Measurements from ENCODE around the gene WDR53.
"Not testable (repeated sequence)": the region's sequence is repeated elsewhere in the genome, so short reads cannot be mapped to it uniquely, and the experiment has no call there.

Gene WDR53

DNA sequence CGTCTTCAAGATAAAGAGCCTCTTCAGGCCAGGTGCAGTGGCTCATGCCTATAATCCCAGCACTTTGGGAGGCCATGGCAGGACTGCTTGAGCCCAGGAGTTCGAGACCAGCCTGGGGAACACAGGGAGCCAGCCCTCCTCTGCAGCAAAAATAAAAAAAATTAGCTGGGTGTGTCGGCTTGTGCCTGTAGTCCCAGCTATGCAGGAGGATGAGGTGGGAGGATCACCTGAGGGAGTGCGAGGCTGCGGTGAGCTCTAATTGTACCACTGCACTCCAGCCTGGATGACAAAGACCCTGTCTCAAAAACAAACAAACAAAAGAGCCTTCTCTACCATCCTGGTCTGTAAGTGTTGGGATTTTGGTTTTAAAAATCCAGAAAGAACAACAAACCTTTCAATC, 11.1 kb downstream of the WDR53 start:
- DNase-seq: no peak

DNA sequence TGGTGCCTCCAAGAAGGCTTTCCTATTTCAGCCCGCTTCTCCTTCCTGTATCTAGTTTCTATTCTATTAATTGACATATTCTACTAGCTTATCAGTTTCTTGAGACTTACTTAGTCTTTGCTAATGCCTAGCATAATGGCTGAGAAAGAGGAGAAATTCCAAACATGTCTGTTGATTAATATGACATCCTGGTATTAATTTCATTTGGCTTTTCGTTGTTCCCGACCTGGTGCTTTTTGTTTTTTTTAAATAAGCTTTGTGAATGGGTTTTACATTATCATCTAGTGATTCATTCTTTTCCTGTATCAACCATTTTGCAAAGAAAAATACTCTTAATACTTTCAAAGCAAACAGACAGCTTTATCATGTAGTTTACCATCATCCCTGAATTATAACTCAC, 13.1 kb downstream of the WDR53 start:
- no peak for DNase-seq

DNA sequence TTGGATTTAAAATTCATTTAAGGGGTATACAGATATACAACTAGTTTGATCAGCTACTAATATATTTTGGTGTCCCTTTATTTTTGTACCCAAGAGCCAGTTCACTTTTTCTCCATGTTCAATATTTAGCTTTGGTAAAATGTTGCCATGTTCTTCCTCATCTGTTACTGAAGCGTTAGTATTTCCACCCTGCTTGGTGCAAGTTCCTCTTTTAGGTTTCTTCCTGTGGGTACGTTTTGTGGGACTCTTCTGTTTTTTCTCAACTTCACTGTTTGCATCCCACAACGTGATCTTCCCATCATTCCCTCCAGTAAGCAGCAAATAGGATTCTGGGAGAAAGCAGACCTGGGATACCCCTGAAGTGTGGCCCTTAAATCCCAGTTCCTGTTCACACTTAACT, 14.1 kb downstream of the WDR53 start:
- DNase-seq: no peak

DNA sequence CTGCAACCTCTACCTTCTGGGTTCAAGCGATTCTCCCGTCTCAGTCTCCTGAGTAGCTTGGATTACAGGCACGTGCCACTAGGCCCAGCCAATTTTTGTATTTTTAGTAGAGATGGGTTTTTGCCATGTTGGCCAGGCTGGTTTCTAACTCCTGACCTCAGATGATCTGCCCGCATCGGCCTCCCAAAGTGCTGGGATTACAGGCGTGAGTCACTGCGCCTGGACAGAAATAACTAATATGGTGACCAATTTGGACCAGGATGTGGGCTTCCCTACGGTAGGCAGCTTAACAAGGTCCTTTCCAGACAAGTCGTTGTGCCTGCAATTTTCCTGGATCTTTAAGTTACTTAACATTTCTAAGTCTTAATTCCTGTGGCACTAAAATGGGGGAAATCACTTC, 14.8 kb downstream of the WDR53 start:
- DNase-seq: no peak

DNA sequence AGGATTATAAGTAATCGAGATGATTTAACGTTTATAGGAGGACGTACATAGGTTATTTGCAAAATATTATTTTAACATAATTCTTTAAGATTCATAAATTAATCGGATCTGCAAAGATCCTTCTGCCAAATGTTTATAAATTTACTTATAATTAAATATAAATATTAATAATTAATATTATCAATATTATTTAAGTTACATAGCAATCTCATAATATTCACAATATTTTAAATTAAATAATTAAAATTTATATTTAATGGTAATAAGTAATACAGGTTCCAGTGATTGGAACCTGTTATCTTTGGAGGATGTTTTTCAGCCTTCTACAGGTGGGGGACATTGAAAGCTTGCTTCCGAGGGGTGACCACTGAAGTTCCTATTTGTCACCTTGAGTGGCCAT, 16.1 kb downstream of the WDR53 start:
- no peak for DNase-seq

DNA sequence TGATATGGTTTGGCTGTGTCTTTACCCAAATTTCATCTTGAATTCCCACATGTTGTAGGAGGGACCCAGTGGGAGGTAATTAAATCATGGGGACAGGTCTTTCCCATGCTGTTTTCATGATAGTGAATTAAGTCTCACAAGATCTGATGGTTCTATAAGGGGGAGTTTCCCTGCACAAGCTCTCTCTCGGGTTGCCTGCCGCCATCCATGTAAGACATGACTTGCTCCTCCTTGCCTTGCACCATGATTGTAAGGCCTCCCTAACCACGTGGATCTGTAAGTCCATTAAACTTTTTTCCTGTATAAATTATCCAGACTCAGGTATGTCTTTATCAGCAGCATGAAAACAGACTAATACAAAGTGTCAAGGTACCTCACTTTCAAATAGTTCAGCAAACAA, 18.2 kb downstream of the WDR53 start:
- DNase-seq: not testable (repeated sequence)

DNA sequence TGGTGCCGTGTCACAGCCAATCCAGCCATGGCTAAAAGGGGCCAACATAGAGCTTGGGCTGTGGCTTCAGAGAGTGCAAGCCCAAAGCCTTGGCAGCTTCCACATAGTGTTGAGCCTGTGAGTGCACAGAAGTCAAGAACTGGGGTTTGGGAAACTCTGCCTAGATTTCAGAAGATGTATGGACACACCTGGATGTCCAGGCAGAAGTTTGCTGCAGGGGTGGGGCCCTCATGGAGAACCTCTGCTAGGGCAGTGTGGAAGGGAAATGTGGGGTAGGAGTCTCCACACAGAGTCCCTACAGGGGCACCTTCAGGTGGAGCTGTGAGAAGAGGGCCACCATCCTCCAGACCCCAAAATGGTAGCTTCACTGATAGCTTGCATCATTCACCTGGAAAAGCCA, 19.0 kb downstream of the WDR53 start:
- not testable (repeated sequence) for DNase-seq

DNA sequence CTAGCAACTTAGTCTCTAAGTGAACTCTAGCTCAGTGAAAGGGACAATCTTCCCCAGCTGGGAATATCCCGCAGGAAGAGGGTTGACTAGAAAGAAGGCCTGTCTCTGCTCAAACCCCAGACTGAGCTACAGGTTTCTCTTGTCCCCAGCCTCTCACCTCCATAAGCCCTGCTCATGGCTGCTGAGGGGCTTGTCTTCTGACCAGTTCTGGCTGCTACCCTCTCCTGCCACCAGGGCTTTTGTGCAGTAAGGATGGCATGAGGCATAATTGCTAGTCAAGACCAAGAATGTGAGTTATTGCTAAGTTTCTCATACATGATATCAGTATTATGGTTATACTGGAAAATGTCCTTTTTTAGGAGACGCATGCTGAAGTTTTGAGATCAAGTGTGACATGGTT, 21.3 kb downstream of the WDR53 start:
- no peak for DNase-seq

DNA sequence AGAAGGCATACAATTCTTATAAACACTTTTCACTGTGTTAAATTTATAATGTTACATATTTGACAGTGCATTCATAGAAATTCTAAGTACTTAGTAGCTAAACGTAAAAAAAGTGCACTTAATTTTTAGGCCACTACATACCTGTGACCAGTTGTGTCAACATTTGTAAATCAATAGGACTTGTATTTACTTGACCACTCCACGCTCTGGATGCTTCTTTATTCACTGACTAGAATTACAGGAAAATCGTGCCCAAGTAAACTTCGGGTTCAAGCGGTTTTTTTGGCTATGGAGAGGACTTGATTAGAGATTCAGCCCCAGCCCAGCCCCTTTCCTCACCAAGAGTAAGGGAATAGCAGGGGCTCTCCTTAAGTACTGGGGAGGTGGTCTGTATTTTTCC, 21.8 kb downstream of the WDR53 start:
- no peak for DNase-seq

DNA sequence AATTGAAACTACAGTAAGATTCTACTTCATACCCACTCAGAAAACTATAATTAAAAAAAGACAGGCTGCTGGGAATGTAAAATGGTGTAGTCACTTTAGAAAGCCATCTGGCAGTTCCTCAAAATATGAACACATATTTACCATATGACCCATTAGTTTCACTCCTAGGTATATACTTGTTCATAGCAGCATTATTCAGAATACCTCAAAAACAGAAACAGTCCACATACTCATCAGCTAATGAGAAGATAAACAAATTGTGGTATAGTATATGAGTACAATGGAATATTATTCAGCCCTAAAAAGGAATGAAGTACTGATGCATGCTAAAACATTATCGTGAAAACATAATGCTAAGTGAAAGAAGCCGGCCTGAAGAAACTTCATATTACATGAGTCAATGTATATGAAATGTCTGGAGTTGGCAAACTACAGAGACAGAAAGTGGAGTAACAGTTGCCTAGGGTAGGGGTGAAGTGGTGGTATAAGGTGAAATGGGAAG, 23.8 kb downstream of the WDR53 start:
- no peak for DNase-seq

DNA sequence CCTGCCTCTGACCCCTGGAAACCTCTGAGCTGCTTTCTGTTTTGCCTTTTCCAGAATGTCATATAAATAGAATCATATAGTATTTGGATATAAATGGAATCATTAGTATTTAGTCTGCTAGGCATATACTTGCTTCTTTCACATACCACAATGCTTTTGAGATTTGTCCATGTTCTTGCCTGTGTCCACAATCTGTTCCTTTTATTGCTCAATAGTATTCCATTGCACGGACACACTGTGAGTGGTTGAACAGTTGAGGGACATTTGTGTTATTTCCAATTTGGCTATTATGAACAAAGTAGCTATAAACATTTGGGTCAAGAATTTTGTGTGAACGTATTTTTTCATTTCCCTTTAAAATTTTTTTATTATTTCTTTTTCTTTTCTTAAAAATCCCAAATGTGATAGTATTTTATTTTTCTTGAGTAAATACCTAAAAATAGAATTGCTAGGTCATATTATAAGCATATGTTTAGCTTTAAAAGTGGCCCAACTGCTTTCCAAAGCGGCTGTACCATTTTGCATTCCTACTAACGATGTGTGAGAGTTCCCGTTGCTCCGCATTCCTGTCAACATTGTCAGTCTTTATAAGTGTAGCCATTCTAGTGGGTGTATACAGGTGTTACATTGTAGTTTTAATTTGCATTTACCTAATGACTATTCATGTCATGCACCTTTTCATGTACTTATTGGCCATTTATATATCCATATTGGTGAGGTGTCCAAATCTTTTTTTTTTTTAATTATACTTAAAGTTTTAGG, 26.5 kb downstream of the WDR53 start:
- DNase-seq: no peak

DNA sequence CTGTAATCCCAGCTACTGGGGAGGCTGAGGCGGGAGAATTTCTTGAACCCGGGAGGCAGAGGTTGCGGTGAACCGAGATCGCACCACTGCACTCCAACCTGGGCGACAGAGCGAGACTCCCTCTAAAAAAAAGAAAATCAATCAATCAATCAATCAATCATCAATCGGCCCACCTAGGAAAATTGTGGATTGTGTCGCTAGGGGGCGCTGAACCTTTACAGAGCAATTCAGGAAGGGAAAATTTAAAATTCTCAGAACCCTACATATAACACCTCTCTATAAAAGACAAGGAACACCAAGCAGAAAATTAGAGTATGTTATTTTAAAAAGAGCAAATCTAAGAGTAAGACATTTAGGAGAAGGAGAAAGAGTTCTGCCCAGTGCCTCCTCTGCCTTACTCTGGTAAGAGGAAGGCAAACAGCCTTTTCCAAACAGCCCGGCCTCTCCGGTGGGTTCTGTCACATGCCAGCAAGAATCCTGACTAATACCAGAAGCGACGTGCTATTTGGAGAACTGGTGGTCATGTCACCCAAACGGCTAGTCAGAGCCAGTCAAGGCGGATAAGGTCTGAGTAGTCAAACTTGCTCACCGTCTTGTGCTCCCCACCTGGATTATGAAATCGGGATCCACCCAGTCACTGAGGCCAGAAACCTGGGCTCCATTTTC, 30.9 kb downstream of the WDR53 start:
- DNase-seq: no peak

DNA sequence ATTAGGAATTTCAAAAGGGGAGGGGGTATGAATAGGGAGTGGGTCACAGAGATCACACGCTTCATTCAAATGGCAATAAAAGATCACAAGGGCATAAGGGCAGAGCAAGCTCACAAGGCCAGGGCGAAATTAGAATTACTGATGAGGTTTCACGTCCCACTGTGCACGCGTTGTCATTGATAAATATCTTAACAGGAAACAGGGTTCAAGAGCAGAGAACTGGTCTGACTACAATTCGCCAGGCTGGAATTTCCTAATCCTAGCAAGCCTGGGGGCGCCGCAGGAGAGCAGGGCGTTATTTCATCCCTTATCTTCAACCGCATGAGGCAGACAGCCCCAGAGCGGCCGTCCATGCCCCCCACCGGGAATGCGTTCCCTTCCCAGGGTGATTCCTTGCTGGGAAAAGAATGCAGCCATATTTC, 35.1 kb downstream of the WDR53 start:
- DNase-seq: no peak

DNA sequence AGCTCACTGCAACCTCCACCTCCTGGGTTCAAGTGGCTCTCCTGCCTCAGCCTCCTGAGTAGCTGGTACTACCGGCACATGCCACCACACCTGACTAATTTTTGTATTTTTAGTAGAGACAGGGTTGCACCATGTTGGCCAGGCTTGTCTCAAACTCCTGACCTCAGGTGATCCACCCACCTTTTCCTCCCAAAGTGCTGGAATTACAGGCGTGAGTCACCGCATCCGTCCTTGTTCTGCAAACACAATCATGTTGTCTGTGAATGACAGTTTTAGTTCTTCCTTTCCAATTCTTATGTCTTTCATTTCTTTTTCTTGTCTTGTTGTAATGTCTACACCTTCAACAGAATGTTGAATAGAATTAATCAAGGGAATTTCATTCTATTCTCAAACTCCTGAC, 36.9 kb downstream of the WDR53 start:
- DNase-seq: no peak

DNA sequence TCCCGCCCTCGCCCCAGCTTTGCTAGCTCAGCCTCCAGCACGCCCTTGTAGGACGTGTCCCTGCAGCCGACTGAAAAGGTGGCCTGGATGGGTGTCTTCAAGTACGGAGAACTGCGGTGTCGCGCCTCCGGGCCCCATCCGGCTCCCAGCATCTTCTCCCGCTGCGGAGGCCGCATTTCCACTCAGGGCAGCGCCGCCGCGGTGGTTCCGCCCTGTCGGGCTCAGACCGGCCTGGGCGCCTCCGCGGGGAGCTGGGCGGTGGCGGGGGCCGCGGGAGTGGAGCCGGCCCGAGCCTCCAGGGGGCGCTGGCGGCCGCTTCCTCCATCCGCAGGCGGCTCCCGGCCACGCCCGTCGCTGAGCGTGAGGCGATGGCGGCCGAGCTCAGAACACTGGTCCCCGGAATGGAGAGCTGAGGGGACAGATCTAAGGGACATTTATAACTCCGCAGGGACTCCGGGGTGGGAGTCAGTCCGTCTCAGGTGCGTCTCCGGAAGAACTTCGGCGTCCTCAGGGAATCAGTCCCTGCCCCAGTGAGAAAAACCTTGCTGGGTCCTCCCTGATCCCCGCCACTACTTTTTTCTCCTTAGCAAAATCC, 39.6 kb downstream of the WDR53 start:
- peak; percentile 23 for DNase-seq

DNA sequence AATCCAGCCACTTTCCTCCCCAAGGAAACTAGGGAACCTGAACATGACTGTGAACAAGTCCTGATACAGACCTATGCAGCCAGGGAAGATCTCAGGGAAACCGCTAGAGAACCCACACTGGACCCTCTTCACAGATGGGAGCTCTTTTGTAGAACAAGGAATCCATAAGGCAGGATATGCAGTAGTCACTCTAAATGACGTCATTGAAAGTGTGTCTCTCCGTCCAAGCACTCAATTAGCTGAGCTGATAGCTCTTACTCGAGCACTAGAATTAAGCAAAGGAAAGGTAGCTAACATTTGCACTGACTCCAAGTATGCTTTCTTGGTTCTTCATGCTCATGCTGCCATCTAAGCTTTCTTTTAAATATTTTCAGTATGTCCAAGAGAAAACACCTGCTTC, 43.2 kb downstream of the WDR53 start:
- DNase-seq: no peak

DNA sequence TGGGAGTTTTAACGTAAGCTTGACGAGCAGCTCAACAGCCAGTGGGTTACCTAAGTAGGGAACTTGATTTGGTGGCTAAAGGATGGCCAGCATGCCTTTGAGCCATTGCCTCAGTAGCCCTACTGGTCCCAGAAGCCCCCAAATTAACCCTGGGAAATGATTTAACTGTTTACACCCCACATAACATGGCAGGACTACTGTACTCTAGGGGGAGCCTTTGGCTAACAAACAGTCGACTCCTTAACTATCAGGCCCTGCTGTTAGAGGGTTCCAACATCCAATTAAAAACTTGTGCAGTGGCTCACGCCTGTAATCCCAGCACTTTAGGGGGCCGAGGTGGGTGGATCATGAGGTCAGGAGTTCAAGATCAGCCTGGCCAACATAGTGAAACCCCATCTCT, 43.8 kb downstream of the WDR53 start:
- no peak for DNase-seq

DNA sequence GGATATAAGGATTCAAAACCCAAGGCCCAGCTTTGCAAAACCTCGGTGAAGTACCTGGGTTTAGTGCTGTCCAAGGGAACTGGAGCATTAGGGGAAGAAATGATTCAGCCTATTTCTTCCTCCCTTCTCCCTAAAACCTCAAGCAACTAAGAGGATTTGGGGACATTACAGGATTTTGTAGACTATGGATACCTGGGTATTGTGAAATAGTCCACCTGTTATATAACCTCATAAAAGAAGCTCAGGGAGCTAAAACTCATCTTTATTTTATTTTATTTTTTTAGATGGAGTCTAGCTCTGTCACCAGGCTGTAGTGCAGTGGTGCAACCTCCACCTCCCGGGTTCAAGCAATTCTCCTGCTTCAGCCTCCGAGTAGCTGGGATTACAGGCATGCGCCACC, 44.5 kb downstream of the WDR53 start:
- no peak for DNase-seq

DNA sequence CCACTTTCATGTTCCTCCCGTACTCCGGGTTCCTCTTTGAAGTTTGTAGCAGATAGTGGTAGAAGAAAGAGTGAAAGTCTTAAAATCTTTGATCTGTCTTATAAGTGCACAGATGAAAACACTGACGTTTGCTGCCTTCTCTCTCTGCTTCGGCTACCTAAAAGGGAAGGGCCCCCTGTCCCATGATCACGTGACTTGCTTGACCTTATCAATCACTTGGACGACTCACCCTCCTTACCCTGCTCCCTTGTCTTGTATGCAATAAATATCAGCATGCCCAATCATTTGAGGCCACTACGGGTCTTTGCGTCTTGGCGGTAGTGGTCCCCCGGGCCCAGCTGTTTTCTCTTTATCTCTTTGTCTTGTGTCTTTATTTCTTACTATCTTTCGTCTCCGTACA, 47.1 kb downstream of the WDR53 start:
- not testable (repeated sequence) for DNase-seq

DNA sequence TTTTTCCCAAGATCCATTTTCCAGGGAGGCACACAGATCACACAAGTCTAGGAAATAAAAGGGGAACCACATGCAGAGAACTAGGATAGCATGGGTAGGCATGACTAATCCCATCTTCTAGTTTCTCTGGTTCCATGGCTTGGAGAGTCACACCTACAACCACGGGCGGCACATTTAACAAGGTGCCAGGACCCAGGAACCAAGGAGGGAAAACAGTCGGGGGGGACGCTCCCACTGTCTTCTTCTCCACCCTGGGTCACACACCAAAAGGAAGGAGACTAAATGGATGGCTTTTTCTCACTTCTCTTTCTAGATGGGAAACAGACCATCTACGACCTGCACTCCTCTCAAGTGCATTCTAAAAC, 48.7 kb downstream of the WDR53 start:
- no peak for DNase-seq

DNA sequence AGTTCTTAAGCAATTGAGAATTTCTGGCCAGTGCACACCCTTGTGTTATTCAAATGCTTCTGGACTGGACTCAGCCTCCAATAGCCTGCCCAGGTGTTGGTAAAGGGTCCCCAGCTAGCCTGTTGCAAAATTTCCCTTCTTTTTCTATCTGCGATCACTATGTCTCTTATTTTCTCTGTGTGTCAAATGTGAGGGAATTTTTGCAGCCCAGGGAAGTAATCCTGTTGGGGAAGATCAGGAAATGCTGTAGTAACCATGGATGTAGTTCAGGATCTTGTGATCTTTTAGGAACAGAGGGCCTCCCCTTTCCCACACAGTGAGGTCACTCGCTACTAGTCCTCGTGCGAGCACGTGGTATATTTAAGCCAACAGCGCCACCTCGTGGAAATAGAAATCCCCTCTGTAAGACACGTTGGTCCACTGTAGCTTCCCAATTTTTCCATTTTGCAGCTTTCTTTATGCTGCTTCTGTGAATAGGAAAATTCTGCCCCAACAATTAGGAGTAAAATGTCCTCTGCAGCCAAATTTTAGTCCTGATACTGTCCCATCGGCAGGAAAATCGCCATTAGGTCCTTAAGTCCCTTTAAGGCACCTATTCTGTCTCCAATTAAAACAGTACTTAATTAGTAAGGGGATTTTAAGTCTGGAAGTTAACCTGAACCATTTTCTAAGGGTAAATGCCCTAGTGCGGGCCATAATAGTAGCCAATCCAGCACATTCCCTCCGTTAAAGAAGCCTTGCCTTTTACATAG, 49.2 kb downstream of the WDR53 start:
- peak; percentile 63 for DNase-seq

DNA sequence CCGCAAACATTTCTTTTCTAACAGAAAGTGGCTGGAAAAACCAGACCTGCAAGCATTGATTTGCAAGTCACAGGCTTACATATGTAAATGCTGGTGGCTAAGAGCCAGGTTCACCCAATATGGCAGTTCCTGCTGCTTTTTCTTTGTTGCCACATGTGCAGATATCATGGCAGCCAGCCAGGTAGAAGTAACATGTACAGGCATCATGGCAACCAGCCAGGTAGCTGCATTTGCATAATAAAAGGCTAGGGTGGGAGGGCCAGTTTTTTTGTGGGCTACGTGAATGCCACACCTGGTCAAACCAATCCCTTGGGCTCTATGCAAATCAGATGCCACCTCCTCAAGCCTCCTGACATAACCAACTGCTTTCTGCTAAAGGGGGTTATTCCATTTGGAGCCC, 50.4 kb downstream of the WDR53 start:
- DNase-seq: no peak

DNA sequence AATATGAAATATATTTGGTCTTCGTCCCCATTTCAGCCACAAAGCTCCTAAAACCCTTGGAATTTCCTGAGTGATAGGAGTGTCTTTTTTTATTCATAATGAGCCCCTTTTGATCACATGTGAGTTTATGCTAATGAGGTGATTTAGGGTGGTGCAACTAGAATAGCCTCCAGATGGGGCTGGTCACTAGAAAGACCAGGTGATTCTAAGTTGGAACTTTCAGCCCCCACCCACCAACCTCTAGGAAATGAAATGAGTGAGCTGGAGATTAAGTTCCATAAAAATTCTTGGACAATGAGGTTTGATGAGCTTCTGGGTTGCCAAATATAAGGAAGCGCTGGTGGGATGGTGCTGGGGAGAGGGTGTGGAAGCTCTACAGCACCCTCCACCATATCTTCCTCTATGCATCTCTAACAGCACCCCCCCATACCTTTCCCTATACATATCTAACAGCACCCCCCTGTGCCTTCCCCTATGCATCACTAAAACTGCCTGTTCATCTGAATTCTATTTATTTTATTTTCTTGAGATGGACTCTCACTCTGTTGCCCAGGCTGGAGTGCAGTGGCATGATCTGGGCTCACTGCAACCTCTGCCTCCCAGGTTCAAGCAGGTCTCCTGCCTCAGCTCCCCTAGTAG, 51.1 kb downstream of the WDR53 start:
- DNase-seq: no peak
